Stimulated activated CD4-positive, alpha-beta T cell treated with anti-CD3 and anti-CD28 coated beads, Interleukin-15, amount 100 ng/mL, for 24 hours (primary cell): ENCODE results near the gene MMP23B.
"Not testable (repeated sequence)": the region's sequence is repeated elsewhere in the genome, so short reads cannot be mapped to it uniquely, and the experiment has no call there.

Experiments
- DNase-seq: peaks from one replicate; pipeline ENCODE4 v3.0.0-alpha.2; 2020

MMP23B gene

DNA sequence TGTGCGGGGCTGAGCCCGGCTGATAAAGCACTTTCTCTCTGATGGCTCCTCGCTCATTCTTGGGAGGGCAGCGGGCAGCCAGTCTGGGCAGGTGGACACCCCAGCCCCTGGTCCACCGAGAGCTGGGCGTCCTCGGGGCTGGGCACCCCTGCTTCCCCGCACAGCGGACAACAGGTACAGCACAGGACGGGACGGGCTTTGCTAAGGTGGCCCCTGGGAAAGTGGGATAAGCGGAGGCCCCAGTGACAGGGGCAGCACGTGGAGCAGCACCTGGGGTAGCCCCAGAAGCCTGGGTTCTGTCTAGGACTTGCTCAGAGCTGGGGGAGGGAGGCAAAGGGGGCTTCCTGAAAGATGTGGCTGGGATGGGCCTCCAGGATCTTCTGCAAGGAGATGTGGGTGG lies 2.6 kb downstream of the MMP23B start:
- DNase-seq, result not testable (repeated sequence)

DNA sequence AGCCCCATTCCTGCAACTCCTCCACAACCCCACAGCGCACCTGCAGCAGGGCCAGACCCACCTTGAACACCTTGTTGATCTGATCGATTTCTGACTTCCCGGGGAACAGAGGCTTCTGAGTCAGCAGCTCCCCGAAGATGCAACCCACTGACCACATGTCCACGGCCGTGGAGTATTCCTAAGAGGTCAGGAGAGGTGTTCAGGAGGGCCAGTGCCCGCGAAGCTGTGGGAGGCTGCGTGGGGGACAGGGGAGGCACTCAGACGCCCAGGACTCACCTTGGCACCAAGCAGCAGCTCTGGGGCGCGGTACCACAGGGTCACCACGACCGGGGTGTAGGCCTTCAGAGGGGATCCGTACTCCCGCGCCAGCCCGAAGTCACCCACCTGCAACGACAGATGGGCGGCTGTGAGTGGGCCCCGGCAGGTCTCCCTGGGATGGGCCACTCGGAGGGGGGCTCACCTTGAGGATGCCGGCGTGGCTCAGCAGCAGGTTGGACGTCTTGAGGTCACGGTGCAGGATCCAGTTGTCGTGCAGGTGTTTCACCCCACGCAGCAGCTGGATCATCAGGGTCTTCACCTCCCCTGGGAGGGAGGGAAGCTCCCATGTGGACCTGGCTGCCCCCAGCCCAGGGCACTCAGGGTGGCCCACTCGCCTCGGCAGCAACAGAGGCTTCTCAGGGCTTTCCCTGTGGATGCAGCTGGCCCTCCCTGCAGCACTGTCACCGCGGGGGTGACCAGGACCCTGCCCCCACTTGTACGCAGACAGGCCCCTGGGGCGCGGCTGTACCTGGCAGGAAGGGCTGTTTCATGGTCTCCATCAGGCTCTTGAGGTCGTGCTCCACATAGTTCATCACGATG lies 4.9 kb downstream of the MMP23B start:
- DNase-seq, result not testable (repeated sequence)

DNA sequence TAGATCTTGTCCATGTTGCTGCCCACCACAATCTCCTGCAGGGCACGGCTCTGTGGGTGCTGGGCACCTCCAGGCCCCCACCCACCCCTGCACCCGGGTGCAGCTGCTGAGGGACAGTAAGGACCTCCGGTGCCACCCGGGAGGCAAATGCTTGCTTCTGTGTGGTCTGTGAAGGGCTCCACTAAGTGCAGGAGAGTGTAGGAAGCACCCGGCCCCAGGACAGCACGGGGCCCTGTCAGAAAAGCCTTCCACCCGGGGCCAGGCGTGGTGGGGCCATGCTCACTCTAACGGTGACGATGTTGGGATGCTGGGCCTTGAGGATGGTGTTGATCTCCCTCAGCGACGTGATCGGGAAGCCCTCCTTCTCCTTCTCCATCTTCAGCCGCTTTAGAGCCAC lies 5.5 kb downstream of the MMP23B start:
- DNase-seq, result not testable (repeated sequence)

DNA sequence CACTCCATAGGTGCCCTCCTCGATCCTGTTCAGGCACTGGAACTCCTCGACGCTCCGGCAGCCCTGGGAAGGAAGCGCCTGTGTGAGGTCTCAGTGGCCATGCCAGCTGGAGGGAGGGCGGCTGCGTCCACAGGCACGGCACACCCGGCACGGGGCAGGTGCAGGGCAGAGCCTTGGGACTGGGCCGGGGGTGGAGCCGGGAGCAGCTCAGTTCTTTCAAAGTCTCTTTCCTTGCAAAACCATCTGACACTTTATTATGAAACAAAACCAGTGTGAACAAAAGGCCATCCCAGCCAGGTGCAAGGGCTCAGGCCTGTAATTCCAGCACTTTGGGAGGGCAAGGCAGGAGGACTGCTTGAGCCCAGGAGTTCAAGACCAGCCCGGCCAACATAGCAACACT lies 6.6 kb downstream of the MMP23B start:
- DNase-seq, result not testable (repeated sequence)

DNA sequence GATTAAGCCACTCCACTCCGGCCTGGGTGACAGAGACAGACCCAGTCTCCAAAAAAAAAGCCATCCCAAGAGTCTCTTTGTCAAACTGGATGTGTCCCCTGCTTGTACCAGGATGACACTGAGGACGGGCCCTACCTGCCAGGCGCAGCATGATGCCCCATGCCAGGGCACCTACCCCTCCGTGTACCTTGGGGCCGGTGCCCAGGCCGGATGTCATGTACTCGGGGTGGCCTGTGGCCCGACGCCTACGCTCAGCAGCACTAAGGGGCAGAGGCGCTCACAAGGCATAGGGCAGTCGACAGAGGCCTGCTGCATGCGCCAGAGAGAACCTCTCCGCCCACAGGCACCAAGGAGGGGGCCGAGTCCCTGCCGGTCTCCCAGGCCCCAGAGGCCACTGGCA lies 7.4 kb downstream of the MMP23B start:
- not testable (repeated sequence) for DNase-seq

DNA sequence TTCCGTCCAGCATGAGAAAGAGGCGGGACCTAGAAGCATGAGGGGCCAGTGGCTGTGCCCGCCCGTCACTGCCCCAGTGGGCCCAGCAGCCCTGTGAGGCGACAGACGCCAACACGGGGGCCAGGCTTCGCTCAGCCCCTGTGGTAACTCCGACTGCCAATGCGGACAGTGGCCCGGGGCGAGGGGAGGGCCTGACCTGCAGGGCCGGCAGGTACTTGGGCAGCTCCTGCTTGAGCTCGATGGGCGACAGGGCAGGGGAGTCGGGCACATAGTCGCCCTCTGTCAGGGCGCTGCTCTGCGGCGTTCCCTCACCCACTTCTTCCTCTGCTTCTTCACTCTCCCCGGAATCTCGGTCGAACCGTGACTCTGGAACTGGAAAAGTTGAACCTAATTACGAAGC lies 8.1 kb downstream of the MMP23B start:
- not testable (repeated sequence) for DNase-seq

DNA sequence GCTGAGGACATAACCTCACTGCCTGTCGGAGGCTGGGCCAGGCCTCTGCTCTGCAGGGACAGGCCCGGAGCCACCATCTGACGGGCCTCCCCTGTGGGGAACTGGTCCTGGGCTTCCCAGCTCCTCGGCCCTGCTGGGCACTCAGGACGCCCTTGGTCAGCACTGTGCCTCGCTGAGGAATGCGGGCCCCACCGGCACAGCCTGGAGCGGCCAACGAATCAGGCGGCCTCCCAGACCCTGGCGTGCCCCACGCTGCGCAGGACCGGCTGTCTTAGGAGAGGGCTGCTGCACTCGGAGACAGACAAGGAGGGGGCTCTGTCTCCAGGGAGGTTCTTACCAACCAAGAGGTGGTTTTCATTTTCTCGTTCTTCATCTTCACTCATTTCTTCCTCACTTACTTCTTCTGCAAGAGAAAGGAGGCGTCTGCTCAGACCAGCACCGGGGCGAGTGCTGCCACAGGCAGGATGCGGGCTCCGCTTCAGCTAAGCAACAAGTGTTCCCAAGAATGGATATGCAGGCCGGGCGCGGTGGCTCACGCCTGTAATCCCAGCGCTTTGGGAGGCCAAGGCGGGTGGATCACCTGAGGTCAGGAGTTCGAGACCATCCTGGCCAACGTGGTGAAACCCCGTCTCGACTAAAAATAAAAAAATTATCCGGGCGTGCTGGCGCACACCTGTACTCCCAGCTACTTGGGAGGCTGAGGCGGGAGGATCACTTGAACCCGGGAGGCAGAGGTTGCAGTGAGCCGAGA lies 8.9 kb downstream of the MMP23B start:
- DNase-seq, result not testable (repeated sequence)

DNA sequence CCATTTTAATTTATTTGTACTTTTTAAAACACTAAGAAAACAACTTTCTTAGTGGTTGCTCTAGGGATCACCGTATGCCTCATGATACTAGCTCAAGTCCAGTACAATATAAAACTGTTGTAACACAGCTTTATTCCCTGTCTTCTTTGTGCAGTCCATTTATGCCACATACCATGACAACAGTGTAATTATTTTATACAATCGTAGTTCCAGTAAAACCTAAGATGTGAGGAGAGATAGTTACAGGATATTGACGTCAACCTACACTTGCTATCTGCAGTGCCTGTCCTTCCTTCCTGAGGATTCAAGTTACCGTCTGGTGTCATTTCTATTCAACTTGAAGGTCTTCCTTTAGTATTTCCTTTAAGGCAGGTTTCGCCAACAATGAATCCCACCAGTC lies 14.4 kb downstream of the MMP23B start:
- DNase-seq, result not testable (repeated sequence)

DNA sequence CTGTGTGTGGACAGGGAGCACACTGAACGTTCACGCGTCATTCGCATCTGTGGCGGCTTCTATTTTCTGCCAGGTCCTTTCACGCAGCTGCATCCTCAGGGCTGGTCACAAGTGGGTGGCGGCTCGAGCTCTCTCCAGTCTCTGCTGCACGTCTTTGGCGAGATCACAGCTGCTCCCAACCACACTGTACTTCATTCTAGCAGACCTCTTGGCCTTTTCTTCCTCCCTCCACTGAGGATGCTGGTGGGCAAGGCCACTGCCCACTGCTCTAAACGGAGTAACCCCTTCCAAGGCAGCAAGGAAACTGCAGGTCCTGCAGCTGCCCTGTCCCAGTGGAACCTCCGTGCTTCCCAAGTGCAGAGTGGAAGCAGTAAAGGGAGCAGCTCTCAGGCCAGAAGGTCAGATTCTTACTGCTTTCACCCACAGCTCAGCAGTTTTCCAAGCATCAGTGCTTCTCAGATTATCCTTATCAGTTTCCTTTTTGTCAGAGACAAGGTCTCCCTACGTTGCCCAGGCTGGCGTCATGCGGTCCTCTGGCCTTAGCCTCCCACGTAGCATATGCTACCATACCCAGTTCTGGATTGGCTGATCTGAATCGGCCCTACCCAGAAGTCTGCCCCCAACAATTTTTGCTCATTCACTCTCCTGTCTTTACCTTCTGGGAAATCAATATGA lies 15.7 kb downstream of the MMP23B start:
- not testable (repeated sequence) for DNase-seq

DNA sequence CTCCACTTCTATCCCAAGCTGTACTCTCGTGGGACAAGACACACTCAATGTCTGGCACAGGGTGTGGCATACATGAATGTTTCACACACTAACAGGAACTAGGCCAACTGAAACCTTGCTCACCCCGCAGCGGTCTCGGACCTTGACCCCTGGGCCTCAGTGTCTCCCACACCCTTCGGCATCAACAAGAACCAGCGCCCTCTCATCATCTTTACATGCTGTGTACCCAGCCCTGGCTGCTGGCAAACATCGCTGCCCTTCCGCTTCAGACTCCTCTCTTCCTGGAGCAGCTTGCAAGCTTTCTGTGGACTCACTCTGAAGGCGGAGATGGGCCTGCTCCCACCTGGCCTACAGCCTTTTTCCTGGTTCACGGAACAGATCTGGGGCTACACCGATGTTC lies 16.3 kb downstream of the MMP23B start:
- not testable (repeated sequence) for DNase-seq

DNA sequence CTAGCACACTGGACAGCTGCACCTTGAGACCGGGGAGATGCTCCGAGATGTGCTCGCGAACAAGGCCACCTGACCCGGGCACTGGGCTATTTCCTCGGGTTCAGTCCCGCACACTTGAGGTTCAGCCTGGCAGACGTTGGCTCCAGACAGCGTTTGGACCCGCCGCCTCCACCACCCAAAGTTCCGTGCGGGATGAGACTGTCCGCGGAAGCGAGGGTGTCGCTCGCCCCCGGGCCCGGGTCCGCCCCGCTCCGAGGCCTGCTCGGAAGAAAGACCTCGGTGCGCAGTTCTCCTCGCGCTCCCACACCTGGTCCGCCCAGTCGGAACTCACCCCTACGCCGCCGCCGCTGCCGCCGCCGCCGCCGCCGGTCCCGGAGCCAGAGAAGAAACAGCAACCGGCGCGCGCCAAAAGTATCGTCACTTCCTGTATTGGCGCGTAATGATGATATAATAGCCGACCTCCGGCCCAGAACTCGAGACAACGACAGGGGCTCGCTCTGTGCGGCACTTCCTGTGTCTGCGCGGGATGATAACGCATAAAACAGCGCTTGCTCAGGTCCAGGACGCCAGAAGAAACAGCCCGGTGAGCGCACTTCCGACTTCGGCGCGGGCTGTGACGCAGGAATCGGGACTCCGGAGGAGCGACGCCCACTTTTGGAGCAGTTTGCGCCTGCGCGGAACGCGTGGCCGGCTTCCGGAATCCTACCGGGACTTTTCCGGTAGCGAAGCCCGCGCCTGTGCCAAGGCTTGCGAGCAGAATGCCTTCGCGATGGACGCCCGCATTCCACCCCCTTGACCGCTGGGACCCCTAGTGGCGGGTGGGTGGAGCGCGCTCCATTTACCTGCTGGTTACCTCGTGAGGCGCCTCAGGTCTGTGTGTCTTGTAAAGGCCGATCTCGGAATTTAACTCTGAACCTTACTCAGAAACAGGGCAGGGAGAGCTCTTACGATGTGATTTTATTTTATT lies 26.9 kb downstream of the MMP23B start, which contains the start of gene CDK11B:
Gene CDK11B (minus strand): TSS at position 422 of the 967 bp plus-strand sequence. CDS start 1,519 bp downstream, outside the sequence.
- DNase-seq, result peak; percentile 99

DNA sequence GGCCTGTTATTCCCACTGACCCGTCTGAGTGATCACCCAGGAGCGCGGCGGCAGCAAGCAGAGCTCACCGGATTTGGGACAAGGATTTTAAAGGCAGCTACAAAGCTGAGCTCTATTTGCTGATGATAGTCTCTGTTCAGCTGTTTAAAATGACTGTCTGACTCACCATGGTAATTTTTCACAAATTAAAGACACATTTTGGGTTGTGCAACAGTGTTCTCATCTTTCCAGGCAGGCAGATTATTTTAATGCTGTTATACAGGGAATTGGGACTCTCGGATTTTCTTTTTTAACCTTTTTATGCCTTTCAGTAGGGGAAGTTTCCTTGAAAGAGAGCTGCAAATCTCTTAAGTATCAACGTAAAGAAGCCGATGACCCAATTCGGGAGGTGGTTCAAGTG lies 30.4 kb downstream of the MMP23B start:
- not testable (repeated sequence) for DNase-seq

DNA sequence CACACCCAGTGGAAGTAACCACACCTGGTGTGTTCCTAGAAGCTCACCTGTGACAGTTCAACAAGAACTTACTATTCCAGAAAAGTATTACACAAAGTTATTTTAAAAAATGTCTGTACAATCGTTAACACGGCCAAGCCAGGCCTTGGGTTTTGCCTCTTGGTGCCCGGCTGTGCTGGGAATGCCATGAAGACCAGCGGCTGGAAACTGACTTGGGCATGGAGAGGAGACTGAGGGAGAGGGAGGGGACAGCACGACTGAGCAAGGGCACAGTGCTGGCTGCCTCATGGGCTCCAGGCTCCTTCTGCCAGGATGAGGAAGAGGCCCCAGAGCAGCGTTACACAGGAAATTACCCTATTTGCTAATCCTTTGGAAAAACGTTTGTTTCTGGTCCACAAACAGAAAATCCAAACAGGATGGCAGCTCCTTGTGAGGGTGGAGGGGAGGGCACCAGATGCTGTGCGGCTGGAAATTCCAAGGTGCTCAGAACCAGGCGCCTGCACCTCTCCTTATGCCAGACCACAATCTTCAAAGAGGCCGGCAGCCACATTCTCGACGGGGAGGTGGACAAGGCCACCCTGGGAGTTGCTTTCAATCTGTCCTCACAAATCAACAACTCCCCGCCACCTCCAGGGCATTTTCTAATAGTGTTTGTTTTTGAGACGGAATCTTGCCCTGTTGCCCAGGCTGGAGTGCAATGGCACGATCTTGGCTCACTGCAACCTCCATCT lies 31.0 kb downstream of the MMP23B start:
- not testable (repeated sequence) for DNase-seq

DNA sequence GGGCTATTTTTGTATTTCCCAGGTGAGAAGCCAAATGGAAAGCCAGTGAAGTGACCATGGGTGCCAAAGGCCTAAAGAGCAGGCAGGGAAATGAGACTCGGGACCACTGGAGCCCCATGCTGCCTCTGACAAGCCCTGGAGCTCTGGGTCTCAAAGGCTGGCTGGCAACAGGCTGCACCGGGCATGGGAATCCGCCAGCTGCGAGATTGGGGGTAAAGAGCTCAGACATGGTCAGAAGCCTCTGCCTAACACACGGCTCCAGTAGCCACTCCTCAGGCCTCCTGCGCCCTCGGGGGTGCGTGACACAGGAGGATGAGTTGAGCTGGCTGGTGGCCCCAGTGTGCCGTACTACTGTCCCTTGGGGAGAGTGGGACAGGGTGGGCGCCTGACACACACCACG lies 32.3 kb downstream of the MMP23B start:
- not testable (repeated sequence) for DNase-seq

DNA sequence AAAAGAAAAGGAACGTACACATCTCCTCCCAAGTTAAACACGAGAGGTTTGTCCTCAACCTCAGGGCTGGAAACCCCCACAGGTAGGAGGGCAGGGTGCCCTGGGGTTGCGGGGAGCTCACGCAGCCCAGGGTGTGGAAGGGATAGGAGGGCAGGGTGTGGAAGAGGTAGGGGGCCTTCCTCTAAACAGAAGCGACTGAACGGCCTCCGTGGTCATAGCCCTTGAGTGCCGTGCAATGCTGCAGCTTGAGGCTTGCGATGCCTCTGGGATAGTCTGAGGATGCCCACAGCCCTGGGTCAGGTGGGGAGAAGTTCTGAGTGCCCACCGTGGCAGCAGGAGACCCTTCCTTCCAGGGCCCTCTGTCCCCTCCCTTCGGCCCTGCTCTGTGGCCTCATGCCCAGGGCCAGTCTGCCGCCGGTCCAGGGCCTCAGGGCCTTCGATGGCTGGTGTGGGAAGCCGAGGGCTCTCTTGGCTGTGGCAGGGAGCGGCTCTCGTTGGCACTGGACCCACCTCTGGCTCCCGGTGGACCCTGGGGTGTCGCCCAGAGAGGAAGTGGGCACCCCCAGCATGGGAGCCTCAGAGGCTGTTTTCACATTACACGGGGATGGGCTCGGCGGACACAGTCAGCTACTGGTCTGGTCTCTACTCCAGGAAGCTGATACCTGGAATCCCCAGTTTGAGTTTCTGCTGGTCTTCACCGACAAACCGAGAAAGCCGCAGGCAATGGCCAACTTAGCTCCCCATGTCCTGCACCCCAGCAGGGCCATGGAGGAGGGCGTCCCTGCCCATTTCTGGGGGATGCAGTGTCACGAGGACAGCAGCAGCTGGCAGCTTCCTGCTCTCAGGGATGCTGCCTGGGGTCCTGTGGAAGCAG lies 33.2 kb downstream of the MMP23B start:
- no peak for DNase-seq

DNA sequence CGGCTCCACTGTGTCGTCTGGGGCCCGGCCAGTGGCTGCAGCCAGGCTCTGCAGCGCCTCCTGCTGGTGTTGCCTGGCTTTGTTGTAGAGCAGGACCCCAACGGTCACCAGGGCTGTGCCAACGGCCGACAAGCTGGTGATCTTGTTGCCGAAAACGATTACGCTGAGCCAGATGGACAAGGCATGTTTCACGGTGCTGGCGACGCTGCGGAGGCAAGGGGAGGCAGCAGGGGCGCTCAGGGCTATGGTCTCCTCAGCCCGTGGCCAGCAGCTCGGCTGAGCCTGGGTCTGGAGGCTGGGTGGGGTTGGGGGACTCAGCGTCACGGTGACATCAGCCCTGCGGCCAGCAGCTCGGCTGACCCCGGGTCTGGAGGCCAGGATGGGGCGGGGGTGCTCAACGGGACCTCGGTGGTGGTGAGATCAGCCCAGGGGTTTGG lies 33.9 kb downstream of the MMP23B start:
- DNase-seq, result peak; percentile 56

DNA sequence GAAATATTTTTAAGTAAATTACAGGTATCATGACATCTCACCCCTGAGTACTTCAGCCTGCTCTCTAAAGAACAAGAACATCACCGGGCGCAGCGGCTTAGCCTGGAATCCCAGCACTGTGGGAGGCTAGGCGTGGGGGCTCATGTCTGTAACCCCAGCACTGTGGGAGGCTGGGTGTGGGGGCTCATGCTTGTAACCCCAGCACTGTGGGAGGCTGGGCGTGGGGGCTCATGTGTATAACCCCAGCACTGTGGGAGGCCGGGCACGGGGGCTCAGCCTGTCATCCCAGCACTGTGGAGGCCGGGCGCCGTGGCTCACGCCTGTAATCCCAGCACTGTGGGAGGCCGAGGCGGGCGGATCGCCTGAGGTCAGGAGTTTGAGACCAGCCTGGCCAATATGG lies 34.6 kb downstream of the MMP23B start:
- DNase-seq, result no peak

DNA sequence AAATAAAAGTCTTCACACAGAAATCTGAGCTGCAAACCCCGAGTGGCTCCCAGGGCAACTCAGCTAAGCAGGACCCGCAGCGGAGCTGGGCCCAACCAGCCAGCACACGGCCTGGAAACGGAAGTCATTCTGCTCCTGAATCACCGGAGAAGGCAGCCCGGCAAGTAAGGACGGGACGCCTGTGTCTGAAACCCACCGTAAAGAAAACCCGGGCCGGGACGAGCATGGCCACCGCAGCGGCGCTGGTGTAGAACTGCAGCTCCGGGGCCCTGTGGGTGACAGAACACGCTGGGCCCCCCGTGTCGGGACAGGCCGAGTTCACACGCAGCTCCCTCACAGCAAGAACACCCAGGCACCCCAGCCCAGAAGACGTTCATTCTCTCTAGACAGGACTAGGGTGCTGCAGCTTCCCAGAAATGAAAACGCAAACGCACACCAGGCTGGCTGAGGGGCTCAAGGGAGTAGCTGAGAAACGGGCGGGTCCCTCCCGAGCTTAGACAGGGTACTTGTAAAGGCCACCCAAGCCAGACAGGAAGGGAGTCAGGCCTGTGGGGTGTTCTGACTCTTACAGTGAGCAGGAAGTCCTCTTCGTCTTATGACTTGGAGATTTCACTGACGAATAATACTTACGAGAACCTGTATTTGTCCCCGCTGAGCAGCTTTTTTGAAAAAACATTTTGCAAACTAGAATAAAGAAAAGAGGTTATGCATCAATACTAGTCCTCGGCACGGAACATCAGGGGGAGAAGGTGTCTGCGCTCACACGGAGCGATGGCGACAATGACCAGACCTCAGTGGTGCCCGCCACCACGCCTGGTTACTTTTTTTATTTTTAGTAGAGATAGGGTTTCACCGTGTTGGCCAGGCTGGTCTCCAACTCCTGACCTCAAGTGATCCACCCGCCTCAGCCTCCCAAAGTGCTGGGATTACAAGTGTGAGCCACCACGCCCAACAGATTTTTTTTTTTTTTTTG lies 37.8 kb downstream of the MMP23B start:
- DNase-seq, result no peak

DNA sequence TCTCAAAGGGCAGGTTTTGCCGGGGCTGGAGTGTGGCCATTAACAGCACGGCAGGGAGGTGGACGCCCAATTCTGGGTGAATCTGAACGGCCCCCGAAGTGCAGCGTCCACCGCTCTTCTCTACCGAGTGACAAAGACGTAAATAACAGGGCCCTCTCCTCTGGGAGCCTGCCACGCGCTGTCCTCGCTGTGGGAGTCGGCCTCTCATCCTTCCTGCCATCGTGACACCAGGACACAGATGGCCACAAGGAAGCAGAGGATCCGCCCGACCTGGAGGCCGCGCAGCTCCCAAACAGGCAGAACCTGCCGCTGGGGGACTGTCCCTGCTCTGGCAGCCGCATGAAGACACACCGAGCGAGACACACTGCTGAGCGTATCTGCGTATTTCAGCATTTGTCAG lies 38.9 kb downstream of the MMP23B start:
- no peak for DNase-seq
